Psoas muscle (tissue), 8 donors: ENCODE results near the gene TMEM235. TPM values are rescaled to one million over a fixed set of nuclear protein-coding genes. Genes with fewer than 3 reads are reported as not detected.

Source experiments
- ATAC-seq, 4 donors: fragments of 200-7000 bp; cut with Tn5 transposase; one replicate each; pipeline ENCODE4 v1.9.1; 2020; ENCODE audit warnings: moderate library complexity in 3 of 4, mild to moderate bottlenecking in 2 of 4
- DNase-seq, 2 donors: peaks; one replicate each; pipeline ENCODE4 v3.0.0-alpha.2; 2020
- H3K27ac ChIP-seq: fragments of 200-600 bp; one replicate; pipeline ENCODE4 v1.8.0; 2022
- H3K27me3 ChIP-seq, 3 donors: fragments of 200-600 bp in 1 of 3; one replicate each; pipeline versions ENCODE4 v1.6.1 to v1.8.0; 2013 to 2022; ENCODE audit warnings: low read length in 2 of 3, mild to moderate bottlenecking in 2 of 3, moderate library complexity in 1 of 3; ENCODE audit not compliant: insufficient read depth in 3 of 3
- H3K36me3 ChIP-seq, 2 donors: fragments of 200-600 bp in 1 of 2; one replicate each; pipeline versions ENCODE4 v1.6.1 to v1.8.0; 2013 to 2022; ENCODE audit warnings: low read depth in 1 of 2, mild to moderate bottlenecking in 1 of 2, moderate library complexity in 1 of 2; ENCODE audit not compliant: insufficient read depth in 1 of 2
- H3K4me1 ChIP-seq: fragments of 200-600 bp; one replicate; pipeline ENCODE4 v1.8.0; 2022
- H3K4me3 ChIP-seq: fragments of 200-600 bp; one replicate; pipeline ENCODE4 v1.8.0; 2022; ENCODE audit warnings: mild to moderate bottlenecking
- H3K9me3 ChIP-seq: fragments of 200-600 bp; one replicate; pipeline ENCODE4 v1.8.0; 2022
- CTCF ChIP-seq: fragments of 200-600 bp; IDR thresholded peaks from one replicate; pipeline ENCODE4 v1.8.0; 2022; ENCODE audit warnings: antibody characterized with exemption
- WGBS, 3 donors: extraction: QIAGEN DNeasy Blood & Tissue Kit; methylation state at CpG; one replicate each; pipeline versions ENCODE4 v1.1.6 to v1.1.7; 2013; 5-methylcytosine and 5-hydroxymethylcytosine counted together
- intact Hi-C, 2 donors: fragments of 100-400 bp; cut with DNase I; formaldehyde crosslinking; loops; one replicate each; pipeline versions ENCODE4 v1.11.0 to v1.14.2; 2022
- polyA plus RNA-seq, 3 donors: library from polyadenylated mRNA; stranded (reverse); fragments of 200-250 nt; gene quantifications; one replicate each; pipeline ENCODE4 v1.2.3, GENCODE V29; 2013
- total RNA-seq, 4 donors: library from RNA; stranded (reverse); fragmentation: NEBNext Ultra II Directional in 2 of 4; extraction: Animal tissue kit (Norgen Biotek cat#: 25700) in 2 of 4; gene quantifications; one replicate each; pipeline versions ENCODE4 v1.2.1 to v1.2.4, GENCODE V29; 2021 to 2023
- donor health status: healthy with polysubstance abuse.
- donor health status: DM: no; HTN: no; CAD: no; lungs with moderate emphysema.
- donor health status: Bipolar disorder and iron deficiency.
- donor health status: healthy.
- donor health status: DM: yes; HTN: yes; CAD: no.
- donor health status: DM: no; HTN: no; CAD: no.
- donor health status: DM: no; HTN: no; CAD: no.
- donor health status: DM: yes; HTN: yes; CAD: no.

The TMEM235 gene
- total and polyA plus RNA-seq, 7 donors = not detected

- WGBS, 3 donors = 77 to 83% (median 77%) methylated on average over 26 of the region's 26 CpGs
Observed at GRCh38 chr17:78267253-78268073, 36.0 kb downstream of the TMEM235 start.

GRCh38 chr17:78268191-78268874 is 36.9 kb downstream of the TMEM235 start:
- Histone ChIP-seq H3K27me3 (peaks cover 0 to 21% (median 10%) of the 10 kb centered on the region in 3 donors), H3K36me3 (no peaks in the 10 kb centered on the region), H3K27ac (no peak overlapping the region), H3K4me3 (no peak overlapping the region), H3K9me3 (no peaks in the 10 kb centered on the region), H3K4me1 (peaks cover 12% of the 10 kb centered on the region)
- TF ChIP-seq CTCF = no peak
- 55 to 59% (median 58%) methylated on average over 23 to 24 of the region's 24 CpGs for WGBS, 3 donors
- intact Hi-C loops = no loop called here
- no peak for DNase-seq
- ATAC-seq = no peak

More at GRCh38 chr17:78267253-78268073, 36.0 kb downstream of the TMEM235 start:
- TF ChIP-seq CTCF = no peak
- no peak overlapping the region for H3K27ac ChIP-seq
- intact Hi-C loops = no loop called here
- peaks cover 12% of the 10 kb centered on the region for H3K4me1 ChIP-seq
- H3K9me3 ChIP-seq = no peaks in the 10 kb centered on the region
- no peaks in the 10 kb centered on the region for H3K36me3 ChIP-seq
- DNase-seq (no peak), ATAC-seq (no peak)
- no peak overlapping the region for H3K4me3 ChIP-seq
- H3K27me3 ChIP-seq = peaks cover 0 to 21% (median 10%) of the 10 kb centered on the region in 3 donors

GRCh38 chr17:78268951-78269905 is 37.8 kb downstream of the TMEM235 start:
- no peak overlapping the region for H3K4me3 ChIP-seq
- H3K27ac ChIP-seq = no peak overlapping the region
- H3K27me3 ChIP-seq = peaks cover 0 to 21% (median 10%) of the 10 kb centered on the region in 3 donors
- DNase-seq (no peak), ATAC-seq (no peak)
- intact Hi-C loops = no loop called here
- no peaks in the 10 kb centered on the region for H3K9me3 ChIP-seq
- 44 to 47% (median 45%) methylated on average over 32 to 34 of the region's 34 CpGs for WGBS, 3 donors
- no peak for TF ChIP-seq CTCF
- peaks cover 12% of the 10 kb centered on the region for H3K4me1 ChIP-seq
- H3K36me3 ChIP-seq = no peaks in the 10 kb centered on the region

- H3K27ac ChIP-seq = no peak overlapping the region
- H3K4me1 ChIP-seq = peaks cover 12% of the 10 kb centered on the region
- no peaks in the 10 kb centered on the region for H3K9me3 ChIP-seq
- TF ChIP-seq CTCF = no peak
- H3K27me3 ChIP-seq = peaks cover 0 to 21% (median 10%) of the 10 kb centered on the region in 3 donors
- no peaks in the 10 kb centered on the region for H3K36me3 ChIP-seq
- WGBS, 3 donors = 84 to 93% (median 85%) methylated on average over 8 of the region's 8 CpGs
- intact Hi-C loops = no loop called here
- ATAC-seq (no peak), DNase-seq (no peak)
- H3K4me3 ChIP-seq = no peak overlapping the region
Observed at GRCh38 chr17:78269955-78270381, 38.5 kb downstream of the TMEM235 start.
